Lower lobe of right lung (tissue), 2 donors: Measurements from ENCODE around the gene TXNIP. TPM values are rescaled to one million over a fixed set of nuclear protein-coding genes. Genes with fewer than 3 reads are reported as not detected.

Experiments used
- ATAC-seq, 2 donors: fragments of 200-7000 bp; cut with Tn5 transposase; one replicate each; pipeline ENCODE4 v1.9.1; 2020 to 2022; ENCODE audit warnings: mild to moderate bottlenecking in 2 of 2, moderate library complexity in 2 of 2
- DNase-seq: peaks from one replicate; pipeline ENCODE4 v3.0.0-alpha.2; 2020
- H3K27ac ChIP-seq: fragments of 200-600 bp; one replicate; pipeline ENCODE4 v1.8.0; 2022
- H3K27me3 ChIP-seq: fragments of 200-600 bp; one replicate; pipeline ENCODE4 v1.8.0; 2022; ENCODE audit warnings: low read depth
- H3K36me3 ChIP-seq: fragments of 200-600 bp; one replicate; pipeline ENCODE4 v1.8.0; 2022; ENCODE audit warnings: mild to moderate bottlenecking
- H3K4me1 ChIP-seq: fragments of 200-600 bp; one replicate; pipeline ENCODE4 v1.8.0; 2022
- H3K4me3 ChIP-seq: fragments of 200-600 bp; one replicate; pipeline ENCODE4 v1.8.0; 2022; ENCODE audit warnings: mild to moderate bottlenecking
- H3K9me3 ChIP-seq: fragments of 200-600 bp; one replicate; pipeline ENCODE4 v1.8.0; 2022
- intact Hi-C: fragments of 100-400 bp; cut with DNase I; formaldehyde crosslinking; loops from one replicate; pipeline ENCODE4 v1.11.0; 2022
- long read RNA-seq: library from polyadenylated mRNA; unstranded; transcript quantifications from one replicate; pipeline ENCODE4 v2.0.0, GENCODE V29; 2021
- total RNA-seq: library from RNA; stranded (reverse); fragmentation: NEBNext Ultra II Directional; extraction: Animal tissue kit (Norgen Biotek cat#: 25700); gene quantifications from one replicate; pipeline ENCODE4 v1.2.1, GENCODE V29; 2021
- TF ChIP-seq, protein P1 (sequence below): fragments of 200-600 bp; IDR thresholded peaks from one replicate; pipeline ENCODE4 v1.8.0; 2022; ENCODE audit warnings: antibody characterized with exemption, mild to moderate bottlenecking
- donor health status: DM: no; HTN: yes; CAD: no; lungs with severe emphysema.

Gene TXNIP, protein sequence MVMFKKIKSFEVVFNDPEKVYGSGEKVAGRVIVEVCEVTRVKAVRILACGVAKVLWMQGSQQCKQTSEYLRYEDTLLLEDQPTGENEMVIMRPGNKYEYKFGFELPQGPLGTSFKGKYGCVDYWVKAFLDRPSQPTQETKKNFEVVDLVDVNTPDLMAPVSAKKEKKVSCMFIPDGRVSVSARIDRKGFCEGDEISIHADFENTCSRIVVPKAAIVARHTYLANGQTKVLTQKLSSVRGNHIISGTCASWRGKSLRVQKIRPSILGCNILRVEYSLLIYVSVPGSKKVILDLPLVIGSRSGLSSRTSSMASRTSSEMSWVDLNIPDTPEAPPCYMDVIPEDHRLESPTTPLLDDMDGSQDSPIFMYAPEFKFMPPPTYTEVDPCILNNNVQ
- total RNA-seq: 1,554 TPM
- long read RNA-seq, transcript TXNIP-204 (8 exons, 2,926 nt): major isoform, 415 of 697 reads
- long read RNA-seq, transcript TXNIP-202 (2 exons, 509 nt): minor isoform, 47 of 697 reads
- long read RNA-seq, partial matches to known transcripts: 160 of 697 reads
- long read RNA-seq, other reads (novel, unspliced or antisense): 71 of 697 reads

- Histone ChIP-seq H3K4me1 (peaks cover 41% of the 10 kb centered on the region), H3K27me3 (no peaks in the 10 kb centered on the region), H3K36me3 (peaks cover 34% of the 10 kb centered on the region), H3K4me3 (peak within 1 kb of the TSS; percentile 75), H3K9me3 (no peaks in the 10 kb centered on the region), H3K27ac (peak within 1 kb of the TSS; percentile 96)
- ATAC-seq: peak; percentile 94 to 96
- intact Hi-C loops: no loop called here
- TF ChIP-seq, protein P1, sequence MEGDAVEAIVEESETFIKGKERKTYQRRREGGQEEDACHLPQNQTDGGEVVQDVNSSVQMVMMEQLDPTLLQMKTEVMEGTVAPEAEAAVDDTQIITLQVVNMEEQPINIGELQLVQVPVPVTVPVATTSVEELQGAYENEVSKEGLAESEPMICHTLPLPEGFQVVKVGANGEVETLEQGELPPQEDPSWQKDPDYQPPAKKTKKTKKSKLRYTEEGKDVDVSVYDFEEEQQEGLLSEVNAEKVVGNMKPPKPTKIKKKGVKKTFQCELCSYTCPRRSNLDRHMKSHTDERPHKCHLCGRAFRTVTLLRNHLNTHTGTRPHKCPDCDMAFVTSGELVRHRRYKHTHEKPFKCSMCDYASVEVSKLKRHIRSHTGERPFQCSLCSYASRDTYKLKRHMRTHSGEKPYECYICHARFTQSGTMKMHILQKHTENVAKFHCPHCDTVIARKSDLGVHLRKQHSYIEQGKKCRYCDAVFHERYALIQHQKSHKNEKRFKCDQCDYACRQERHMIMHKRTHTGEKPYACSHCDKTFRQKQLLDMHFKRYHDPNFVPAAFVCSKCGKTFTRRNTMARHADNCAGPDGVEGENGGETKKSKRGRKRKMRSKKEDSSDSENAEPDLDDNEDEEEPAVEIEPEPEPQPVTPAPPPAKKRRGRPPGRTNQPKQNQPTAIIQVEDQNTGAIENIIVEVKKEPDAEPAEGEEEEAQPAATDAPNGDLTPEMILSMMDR: no peak
- peak; percentile 100 for DNase-seq
These were observed at the start of gene TXNIP for GRCh38 chr1:145996433-145997015. Gene TXNIP, minus strand, starts transcription at chr1:145996579. Its CDS starts 313 bp downstream, at chr1:145996266.

GRCh38 chr1:146039844-146040194 lies 43.4 kb upstream of the TXNIP start:
- peak overlapping the region; percentile 75 for H3K4me3 ChIP-seq
- intact Hi-C loops: no loop called here
- DNase-seq: no peak

DNA sequence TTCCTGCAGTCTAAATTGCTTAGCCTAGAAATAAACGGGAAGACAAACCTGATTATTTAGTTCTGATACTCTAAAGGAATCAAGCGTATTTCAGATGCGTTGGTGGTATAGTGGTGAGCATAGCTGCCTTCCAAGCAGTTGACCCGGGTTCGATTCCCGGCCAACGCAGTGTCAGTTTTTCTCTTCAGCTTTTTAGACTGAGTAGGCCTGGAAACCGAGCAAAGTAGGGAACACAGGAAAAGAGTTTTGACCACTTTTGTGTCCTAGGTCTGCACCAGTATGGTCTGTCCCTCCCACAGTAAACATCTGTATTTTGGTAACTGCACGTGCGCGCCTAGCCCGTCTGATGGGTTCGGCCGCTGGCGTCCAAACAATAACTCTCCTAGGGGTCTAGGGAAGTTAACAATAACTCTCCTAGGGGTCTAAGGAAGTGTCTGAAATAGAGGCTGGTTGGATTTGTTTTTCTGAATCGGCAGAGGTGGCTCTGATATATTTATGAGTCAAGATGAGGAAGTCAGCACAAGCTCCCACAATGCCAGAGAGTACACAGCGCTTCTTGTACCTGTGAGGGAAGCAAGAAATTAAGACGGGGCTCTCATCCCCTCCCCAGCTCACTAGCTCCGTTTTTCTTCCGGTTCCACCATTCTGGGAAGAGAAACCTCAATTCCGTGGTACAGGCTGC lies 40.7 kb upstream of the TXNIP start:
- peak; percentile 84 to 85 for ATAC-seq
- TF ChIP-seq, protein P1: no peak
- peak overlapping the region; percentile 88 for H3K27ac ChIP-seq

More at GRCh38 chr1:146039844-146040194, 43.4 kb upstream of the TXNIP start:
- Histone ChIP-seq H3K9me3 (no peaks in the 10 kb centered on the region), H3K4me1 (peaks cover 24% of the 10 kb centered on the region), H3K27me3 (no peaks in the 10 kb centered on the region), H3K36me3 (no peaks in the 10 kb centered on the region), H3K27ac (peak overlapping the region; percentile 88)
- no peak for ATAC-seq
- TF ChIP-seq, protein P1: no peak

GRCh38 chr1:146036241-146036964 lies 40.0 kb upstream of the TXNIP start:
- intact Hi-C loops: no loop called here
- TF ChIP-seq, protein P1: no peak
- peak overlapping the region; percentile 75 for H3K4me3 ChIP-seq
- peak overlapping the region; percentile 88 for H3K27ac ChIP-seq
- DNase-seq (no peak), ATAC-seq (no peak)
- H3K9me3 ChIP-seq: no peaks in the 10 kb centered on the region
- H3K27me3 ChIP-seq: no peaks in the 10 kb centered on the region
- no peaks in the 10 kb centered on the region for H3K36me3 ChIP-seq
- peaks cover 24% of the 10 kb centered on the region for H3K4me1 ChIP-seq

More for the DNA sequence above, 40.7 kb upstream of the TXNIP start:
- Histone ChIP-seq H3K36me3 (no peaks in the 10 kb centered on the region), H3K4me1 (peaks cover 24% of the 10 kb centered on the region), H3K9me3 (no peaks in the 10 kb centered on the region), H3K27me3 (no peaks in the 10 kb centered on the region), H3K4me3 (peak overlapping the region; percentile 75)
- intact Hi-C loops: no loop called here
- peak; percentile 78 for DNase-seq

DNA sequence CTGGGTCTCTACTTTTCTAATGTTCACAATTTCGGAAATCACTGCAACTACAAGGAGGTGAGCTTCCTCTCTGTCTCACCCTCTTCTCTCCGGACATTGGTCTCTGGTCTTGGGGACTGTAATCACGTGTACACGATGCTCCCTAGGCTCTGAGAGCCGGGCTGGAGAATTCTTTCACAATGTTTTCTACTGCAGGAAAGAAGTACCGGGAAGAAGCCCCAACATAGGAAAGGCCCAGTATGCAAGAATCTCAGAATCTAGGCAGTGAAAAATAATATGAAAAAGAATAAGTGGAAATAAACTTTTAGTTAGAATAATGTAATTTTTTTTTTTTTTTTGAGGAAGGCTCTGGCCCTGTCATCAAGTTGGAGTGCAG lies 38.7 kb upstream of the TXNIP start:
- intact Hi-C loops: no loop called here
- ATAC-seq (no peak), DNase-seq (no peak)
- Histone ChIP-seq H3K9me3 (no peaks in the 10 kb centered on the region), H3K36me3 (no peaks in the 10 kb centered on the region), H3K4me3 (peak overlapping the region; percentile 75), H3K4me1 (peaks cover 24% of the 10 kb centered on the region), H3K27me3 (no peaks in the 10 kb centered on the region), H3K27ac (peak overlapping the region; percentile 56)
- TF ChIP-seq, protein P1: no peak
